Activated CD4-positive, alpha-beta T cell treated with anti-CD3 and anti-CD28 coated beads for 1 hour (primary cell): Measurements from ENCODE around the gene BIVM.

ENCODE experiments used
- DNase-seq: peaks from one replicate; pipeline ENCODE4 v3.0.0-alpha.2; 2020

The BIVM gene

DNA sequence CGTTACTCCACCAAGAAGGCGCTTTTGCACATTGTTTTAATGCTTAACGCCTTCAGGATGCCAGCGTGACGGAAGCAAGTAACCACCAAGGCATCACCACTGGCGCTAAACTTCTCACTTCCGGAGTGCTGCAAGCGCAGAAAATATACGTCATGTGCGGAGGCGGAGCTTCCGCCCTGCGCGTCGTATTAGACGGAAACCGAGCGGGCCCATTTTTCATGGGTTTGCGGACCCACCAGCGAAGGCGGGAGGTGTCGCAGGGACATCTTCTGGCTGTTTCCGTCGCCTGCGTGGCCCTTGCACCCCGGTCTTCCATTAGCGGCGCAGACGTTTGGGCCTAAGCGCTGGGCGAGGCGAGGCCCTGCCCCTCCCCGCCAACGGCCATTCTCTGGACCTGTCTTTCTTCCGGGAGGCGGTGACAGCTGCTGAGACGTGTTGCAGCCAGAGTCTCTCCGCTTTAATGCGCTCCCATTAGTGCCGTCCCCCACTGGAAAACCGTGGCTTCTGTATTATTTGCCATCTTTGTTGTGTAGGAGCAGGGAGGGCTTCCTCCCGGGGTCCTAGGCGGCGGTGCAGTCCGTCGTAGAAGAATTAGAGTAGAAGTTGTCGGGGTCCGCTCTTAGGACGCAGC is 46.8 kb downstream of the BIVM start, which contains the start of gene ERCC5:
Gene ERCC5, plus strand, starts transcription at position 403 of the 631 bp plus-strand sequence. CDS start 235 bp downstream, outside the sequence.
- DNase-seq = peak; percentile 94

DNA sequence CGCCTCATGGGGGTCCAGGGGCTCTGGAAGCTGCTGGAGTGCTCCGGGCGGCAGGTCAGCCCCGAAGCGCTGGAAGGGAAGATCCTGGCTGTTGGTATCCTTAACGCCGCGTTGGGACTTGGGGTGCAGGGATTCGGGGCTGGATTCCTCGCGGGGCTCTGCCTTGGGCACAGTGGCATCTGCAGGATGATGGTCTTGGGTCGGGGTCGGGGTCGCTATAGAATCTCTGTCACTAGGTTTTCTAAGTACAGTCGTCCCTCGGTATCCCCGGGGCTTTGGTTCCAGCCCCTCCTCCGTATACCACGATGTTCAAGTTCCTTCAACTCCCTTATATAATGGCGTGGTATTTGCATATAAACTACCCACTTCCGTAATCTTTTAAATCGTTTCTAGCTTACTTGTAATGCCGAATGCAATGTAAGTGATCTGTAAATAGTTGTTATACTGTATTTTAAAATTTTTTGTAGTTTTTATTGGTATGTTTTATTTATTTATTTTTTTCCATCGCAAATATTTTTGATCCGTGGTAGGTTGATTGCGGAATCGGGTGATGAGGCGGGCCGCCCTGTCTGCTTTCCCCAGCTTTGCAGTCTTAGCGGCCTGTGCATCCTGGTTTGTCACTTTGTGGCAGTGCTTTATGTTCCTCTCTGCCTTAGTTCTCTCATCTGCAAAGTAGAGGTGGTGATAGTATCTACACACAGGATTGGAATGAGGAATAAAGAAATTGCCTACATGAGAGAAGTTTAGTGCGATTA is 47.5 kb downstream of the BIVM start:
- no peak for DNase-seq

DNA sequence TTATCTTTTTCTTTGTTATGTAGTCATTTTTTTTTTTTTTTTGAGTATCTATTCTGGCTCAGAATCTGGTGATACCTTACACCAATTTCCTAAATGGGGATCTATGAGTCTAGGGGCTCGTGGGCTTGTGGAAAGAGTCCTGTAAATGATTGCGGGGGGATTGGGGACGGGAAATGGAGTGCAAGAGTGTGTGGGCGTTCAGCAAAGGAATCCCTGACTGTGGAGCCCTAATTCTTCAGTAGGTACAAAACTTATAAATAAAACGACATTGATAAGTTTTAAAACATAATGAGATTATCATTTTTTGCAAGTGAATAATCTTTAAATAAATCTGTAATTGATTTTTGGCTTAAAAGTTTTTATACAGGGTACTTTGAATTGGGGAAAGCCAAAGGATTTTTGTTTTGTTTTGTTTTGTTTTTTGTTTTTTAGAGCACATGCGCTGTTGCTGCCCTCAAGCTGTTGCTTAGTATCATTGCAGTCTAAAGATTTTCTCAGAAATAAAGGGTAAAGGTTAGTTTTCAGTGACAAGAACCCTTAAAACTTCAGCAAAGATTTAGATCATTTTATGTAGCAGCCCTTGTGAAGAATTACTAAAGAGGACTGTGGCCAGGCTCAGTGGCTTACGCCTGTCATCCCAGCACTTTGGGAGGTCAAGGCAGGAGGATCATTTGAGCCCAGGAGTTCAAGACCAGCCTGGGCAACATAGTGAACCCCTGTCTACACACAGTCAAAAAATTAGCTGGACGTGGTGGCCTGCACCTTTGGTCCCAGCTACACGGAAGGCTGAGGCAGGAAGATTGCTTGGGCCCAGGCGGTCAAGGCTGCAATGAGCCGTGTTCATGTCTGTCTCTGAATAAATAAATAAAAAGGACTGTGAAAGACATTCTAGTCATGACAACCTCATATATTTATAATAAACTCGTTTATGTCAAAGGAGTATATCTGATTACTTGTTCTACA is 48.6 kb downstream of the BIVM start:
- no peak for DNase-seq

DNA sequence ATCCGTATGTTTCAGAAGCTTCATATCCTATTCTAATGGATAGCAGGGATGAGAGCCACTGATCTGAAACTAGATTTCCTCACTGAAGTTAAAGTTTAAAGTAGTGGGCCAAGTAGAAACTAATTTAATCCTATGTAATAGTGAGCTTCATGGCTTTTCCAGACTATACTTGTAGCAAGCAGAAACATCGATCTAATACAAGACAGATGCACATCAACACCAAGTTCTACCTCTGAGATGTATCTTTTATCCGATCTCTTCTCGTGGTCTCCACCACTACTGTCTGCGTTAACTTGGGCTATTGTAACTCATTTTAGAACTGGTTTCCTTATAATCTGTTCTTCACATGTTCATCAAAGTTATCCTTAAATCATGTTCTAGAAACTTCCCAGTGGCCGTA is 50.0 kb downstream of the BIVM start:
- no peak for DNase-seq

DNA sequence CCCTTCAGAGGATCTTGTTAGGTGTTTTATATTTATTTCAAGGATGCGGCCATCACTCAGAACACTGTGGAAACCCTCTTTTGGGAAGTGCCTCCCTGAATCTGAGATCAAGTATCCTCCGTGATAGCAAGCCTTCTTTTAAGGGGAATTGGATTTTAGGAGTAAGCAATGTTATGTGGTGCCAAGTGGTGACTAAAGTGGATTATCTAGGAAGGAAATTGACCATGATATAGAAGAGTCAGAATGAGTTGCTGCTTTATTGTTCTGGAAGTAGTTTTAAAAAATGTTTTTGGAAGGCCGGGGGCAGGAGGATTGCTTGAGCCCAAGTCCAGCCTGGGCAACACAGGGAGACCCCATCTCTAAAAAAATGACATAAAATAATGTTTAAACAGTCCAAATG is 53.6 kb downstream of the BIVM start:
- DNase-seq = no peak

DNA sequence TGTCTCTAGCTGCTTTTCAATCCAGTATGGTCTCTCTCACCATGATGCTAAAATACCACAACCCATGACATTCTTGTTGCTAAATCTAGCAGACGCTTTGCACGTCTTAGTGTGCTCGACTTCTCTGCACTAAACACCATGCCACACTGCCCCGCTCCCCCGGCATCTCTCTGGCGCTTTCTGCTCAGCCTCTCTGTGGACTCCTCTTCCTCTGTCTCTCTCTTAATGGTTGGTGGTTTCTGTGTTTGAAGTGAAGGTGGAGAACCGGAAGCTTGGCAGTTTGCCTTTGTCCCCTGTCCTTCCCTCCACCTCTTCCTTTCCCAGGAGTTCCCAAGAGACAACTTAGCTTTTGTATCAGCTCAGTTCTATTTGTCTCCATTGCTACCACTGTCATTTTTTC is 55.8 kb downstream of the BIVM start:
- no peak for DNase-seq

DNA sequence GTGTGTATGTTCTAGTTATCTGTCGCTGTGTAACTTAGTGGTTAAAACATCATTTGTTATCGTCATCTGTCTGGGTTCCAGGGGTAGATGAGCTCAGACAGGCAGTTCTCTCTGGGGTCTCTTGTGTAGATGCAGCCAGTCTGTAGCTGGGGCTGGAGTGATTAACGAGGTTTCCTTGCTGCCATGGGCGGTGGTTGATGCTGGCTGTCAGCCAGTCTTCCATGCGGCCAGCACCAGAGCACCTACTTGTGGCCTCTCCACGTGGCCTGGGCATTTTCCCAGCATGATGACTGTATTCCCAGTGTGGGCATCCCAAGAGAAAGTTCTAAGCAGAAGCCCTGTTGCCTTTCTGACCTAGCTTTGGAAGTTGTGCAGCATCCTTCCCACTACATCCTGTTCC is 57.6 kb downstream of the BIVM start:
- no peak for DNase-seq

DNA sequence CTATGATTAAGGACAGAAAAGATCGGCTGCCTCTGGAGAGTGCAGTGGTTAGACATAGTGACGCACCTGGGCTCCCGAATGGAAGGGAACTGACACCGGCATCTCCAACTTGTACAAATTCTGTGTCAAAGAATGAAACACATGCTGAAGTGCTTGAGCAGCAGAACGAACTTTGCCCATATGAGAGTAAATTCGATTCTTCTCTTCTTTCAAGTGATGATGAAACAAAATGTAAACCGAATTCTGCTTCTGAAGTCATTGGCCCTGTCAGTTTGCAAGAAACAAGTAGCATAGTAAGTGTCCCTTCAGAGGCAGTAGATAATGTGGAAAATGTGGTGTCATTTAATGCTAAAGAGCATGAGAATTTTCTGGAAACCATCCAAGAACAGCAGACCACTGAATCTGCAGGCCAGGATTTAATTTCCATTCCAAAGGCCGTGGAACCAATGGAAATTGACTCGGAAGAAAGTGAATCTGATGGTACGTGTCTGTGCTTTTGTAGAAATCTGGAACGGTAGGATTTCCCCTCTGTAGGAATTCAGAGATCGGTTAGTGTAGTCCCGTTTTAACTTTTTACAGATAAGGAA is 63.8 kb downstream of the BIVM start:
- DNase-seq = no peak

DNA sequence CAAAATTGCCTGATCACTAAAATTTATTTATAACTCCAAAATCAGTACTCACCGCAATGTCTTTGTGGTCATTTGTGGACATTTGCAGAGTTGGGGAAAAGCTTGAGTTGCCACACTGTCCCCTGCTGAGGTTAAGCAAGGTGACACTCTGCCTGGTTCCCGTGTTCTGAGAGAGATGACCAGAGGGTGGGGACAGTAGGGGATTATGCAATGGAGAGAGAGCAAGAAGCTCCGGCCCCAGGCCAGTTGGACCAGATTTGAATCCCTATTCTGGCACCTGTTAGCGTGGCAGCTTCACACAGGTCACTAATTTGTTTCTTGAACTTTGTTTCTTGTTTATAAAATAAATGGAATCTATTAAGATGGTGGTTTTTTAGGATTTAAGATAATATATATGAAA is 64.7 kb downstream of the BIVM start:
- no peak for DNase-seq

DNA sequence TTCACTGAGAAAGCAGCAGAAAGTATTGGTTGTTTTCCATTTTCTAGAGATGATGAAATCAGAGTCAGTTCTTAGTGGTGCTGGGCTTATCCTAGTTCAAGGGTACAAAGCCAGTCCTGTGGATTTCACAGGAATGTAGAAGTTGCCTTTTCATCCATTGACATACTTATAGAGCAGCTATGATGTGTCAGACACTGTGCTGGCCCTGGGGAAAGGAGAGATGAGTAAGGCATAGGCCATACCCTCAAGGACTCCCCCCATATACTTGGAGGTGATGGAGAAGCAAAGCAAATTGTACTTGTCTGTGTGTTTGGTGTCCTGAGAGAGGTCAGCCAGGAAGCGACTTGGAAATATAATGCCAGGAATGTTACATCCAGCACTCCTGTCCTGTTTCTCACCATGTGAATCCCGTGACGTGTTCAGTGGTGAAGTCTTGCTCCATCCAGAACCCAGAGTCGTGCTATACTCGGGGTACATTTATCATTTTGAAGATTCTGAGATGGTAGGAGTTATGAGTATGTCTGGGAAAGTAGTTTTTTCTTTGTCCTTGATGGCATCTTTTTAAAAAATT is 69.5 kb downstream of the BIVM start:
- DNase-seq = no peak

DNA sequence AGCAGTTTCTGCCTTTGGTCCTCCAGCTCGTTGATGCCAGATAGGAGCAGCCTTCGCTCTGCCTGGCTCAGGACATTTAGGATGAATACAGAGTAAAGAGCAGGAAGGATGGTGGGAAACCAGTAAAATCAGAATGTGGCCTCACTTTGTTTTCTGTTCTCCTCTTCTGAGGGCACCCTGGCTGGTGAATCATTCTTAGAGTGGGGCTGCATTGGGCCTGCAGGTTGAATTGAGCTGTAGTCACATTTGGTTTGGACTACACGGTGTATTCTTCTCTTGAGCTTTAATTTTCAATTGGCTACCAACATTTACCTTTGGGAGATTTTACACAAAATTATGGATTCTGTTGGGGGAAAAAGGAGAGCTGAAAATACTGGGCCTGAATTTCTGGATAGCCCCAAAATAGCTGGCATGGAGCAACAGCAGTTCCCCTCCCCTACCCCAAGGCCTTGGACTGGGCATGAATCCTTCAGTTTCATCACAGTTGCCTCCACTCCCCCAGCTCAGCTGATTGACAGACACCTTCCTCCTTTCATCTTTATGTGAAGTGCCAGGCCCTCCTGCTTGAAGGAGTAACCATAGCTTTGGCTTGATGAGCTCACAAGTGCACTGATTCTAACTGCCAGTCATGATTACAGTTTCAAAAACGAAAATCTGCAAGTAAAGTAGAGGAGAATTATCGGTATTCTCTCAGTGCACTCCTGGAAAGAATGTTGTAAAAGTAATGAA is 71.2 kb downstream of the BIVM start:
- no peak for DNase-seq

DNA sequence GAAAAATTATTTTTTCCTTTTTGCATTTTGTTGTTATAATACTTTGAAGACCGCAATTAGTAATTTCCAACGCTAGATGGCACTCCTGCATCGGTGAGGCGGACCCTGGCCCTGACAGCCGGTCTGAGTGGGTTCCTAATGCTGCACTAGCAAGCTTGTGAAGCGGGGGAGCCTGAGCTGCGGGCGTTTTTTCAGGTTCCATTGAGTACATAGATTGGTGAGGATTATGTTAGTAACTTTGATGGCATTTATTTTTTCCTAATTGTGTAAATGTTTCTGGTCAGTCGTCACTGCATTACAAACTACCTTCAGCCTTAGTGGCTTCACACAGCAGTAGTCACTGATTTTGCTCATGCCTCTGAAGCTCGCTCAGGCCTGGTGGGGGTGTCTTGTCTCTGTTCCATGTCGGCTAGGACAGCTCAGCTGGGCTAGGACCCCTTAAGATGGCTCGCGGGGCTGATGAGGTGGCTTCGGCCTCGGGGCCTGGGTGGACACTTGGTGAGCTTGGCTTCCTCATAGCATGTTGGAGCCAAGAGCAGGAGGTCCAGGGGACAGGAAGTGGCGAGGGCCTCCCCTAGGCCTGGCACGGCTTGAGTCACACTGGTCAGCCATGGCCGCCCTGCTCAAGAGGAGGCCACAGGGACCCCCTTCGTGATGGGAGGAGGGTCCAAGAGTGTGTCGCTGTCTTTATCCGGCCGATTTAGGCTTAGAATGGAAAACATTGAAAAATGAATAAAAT is 71.9 kb downstream of the BIVM start:
- peak; percentile 21 for DNase-seq

DNA sequence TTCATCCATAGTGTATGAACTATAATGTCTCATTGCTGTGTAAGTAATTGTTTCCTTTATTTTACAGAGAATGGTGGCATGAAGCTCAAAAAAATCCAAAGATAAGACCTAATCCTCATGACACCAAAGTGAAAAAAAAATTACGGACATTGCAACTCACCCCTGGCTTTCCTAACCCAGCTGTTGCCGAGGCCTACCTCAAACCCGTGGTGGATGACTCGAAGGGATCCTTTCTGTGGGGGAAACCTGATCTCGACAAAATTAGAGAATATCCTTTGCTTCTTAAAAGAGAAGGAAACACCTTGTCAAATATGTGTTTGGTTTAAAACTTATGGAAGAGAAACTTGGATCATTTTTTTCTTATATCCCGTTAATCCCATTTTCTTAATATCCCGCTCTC is 73.2 kb downstream of the BIVM start:
- DNase-seq = no peak

DNA sequence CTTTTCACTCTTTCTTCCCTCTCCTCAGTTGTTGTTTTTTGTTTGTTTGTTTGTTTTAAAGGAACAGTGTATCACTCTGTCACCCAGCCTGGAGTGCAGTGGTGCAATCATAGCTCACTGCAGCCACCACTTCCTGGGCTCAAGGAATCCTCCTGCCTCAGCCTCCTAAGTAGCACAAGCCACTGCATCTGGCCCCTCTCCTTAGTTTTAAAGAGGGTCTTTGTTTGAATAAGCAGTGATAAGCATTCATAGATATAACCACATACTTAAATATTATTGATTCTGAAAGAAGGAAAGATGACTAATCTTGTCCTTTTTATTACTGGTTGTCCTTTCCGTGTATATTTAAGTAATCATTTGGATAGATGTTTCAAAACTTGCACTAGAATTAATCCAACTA is 73.6 kb downstream of the BIVM start:
- DNase-seq = no peak

DNA sequence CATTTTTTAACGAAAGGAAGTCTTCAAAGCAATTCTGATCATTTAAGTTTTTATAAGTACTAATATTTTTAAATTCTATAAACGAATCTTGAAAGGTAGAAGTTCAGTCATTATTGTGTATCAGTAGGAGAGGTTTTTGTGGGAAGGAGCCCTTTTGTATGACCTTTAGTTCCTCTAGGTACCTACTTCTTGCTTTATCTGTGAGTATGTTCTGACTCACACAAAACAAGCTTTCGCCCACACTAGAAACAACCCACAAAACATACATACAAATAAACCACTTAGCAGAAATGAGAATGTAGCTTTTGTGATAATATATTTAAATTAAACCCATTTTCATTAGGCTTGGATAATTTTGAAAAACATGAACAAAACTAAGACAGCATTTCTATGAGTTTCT is 74.7 kb downstream of the BIVM start:
- no peak for DNase-seq

DNA sequence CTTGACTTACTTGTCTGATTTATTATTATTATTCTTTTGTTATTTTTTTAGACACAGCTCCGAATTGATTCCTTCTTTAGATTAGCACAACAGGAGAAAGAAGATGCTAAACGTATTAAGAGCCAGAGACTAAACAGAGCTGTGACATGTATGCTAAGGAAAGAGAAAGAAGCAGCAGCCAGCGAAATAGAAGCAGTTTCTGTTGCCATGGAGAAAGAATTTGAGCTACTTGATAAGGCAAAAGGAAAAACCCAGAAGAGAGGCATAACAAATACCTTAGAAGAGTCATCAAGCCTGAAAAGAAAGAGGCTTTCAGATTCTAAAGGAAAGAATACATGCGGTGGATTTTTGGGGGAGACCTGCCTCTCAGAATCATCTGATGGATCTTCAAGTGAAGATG is 76.3 kb downstream of the BIVM start:
- no peak for DNase-seq

DNA sequence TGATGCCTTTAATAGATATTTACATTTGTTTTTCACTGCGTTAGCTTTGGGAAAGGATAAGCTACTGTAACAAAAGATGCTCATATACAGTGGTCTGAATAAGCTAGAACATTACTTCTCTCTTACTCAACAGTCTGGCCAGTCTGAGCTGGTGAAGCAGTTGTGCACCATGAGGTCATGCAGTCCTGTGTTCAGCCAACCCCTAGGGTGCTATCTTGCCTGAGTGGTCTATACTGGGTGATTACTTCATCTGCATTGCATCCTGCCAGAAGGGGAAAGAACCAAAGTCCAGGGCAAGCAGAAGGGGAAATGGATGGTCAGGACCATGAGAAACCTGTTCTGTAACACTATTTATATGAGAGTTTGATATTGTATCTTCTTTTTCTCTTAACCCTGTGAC is 78.4 kb downstream of the BIVM start:
- DNase-seq = no peak

DNA sequence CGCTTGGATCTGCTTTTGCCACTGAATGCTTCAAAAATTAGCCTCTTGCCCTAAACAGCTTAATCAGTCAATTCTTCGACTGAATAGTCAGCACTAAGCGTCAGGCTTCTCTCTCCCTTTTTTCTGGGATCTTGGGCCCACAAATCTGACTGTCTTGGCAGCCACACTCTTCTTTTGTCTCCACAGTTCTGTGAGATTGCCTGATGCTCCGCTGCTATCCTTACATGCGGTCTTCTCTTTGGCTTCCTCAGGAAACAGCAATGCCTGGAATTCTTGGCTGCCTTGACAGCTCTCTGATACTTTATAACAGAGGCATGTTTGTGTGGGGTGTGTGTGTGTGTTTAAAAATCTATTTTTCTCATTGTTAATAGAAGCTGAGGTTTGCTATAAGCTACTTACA is 79.6 kb downstream of the BIVM start:
- DNase-seq = no peak

DNA sequence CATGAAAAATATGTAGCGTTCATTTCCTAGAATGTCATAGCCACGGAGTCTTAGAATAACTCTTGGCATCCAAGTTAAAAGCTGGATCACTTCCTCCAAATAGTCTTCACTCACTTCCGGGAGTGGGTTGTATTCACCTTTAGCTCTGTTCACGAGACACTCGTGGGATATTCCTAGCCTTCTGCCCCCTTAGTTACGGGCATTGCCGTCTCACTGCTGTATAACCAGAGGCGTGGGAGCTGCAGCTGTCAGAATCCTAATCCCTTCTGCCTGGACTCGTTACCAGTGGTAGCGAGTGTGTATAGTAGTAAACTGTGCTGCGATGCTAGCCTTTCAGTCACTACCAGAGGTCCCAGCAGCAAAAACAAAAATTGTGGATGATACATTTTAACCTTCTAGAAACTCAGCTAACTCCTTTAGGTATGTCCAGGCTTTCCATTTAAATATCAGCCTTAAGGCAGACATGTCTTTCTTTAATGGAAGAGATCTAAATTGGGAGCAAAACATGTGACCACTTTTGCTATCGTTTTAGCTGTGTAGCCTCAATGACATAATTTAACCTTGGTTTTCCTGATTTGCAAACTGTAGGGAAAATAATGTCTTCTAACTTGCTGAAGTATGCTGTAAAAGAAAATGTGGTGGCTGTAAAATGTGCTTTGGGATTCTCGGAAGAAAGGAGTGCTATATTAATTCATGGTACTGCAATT is 81.0 kb downstream of the BIVM start:
- DNase-seq = no peak

DNA sequence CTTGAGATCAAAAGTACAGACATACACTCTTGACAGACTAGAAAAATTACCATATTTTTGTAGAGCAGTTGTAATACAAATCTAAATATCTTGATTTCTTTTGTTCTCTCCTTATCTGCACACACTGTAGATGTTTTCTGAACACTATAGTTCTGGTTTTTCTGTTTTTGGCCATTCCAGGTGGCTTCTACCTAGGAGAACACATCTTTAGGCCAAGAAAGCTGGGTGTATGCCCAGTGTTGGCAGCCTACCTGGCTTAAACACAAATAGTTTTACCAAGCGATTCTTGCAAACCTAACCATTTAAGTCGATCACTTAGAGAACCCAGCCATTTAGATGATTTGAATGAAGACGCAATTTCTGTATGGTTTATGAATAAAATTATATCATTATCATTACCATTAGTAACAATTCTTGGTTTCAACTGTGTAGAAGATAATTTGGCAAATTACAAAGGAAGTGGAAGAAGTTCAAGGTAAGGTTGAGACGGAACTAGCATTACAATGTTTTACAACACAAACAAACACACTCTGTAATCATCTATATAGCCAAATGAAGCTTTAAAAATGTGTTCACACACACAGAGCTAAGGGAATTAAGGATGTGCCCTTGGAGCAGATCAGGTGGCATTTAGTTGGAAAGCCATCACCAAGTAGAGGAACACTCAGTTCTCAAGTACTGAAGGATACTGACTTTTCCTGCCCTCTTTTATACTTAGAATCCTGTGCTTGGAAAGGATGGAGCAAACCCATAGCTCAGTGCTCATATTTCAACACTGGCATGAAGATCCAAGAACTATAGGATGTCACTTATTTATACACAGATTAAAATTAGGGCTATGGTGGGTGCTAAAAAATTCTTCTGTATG is 83.1 kb downstream of the BIVM start:
- DNase-seq = no peak
